ENCODE data around the gene PTPN6. TPM values are rescaled to one million over a fixed set of nuclear protein-coding genes. Genes with fewer than 3 reads are reported as not detected.

The PTPN6 gene
- total RNA-seq, 1 donor from 2014 or later, result 0.13 TPM

DNA sequence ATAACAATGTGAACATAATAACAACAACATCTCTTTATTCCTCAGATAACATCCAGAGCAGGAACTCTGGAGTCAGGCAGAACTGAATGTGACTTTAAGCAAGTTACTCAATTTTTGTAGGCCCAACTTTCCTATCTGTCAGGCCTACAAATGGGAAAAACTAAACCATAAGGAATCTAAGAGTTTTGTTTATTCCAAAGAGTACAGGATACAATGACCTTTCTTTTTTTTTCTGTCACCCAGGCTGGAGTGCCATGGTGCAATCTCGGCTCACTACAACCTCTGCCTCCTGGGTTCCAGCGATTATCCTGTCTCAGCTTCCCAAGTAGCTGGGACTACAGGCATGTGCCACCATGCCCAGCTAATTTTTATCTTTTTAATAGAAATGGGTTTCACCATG lies 57.7 kb downstream of the PTPN6 start:
- no peak for DNase-seq (ENCODE audit: low read depth, low spot score)

DNA sequence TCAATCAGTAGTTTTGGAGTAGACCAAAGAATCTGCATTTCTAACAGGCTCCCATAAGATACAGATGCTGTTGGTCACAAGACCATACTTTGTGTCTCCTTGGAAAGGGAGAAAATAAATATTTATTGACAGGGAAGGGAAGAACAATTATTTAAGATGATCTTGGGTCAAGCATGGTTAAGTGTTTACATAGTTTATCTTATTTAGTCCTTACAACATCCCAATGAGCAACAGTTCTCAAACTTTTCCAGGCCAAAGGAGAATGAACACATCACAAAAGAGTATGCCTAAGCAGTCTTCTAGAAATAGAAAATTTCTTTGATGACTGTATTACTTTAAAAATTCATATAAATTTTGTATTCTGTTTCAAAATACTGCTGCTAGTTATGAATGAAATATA lies 58.4 kb downstream of the PTPN6 start:
- DNase-seq (ENCODE audit: low read depth, low spot score), result no peak

Other genes starting within 250 kb of the PTPN6 start
- 54.8 and 71.4 TPM in 2 replicates for gene COPS7A, start 227.3 kb upstream of the PTPN6 start, total RNA-seq
- 56.9 and 94.9 TPM in 2 replicates for gene MLF2, start 198.2 kb upstream of the PTPN6 start, total RNA-seq
- 45.2 and 61.3 TPM in 2 replicates for gene PTMS, start 185.0 kb upstream of the PTPN6 start, total RNA-seq
- gene LAG3, start 178.8 kb upstream of the PTPN6 start, total RNA-seq, result 0.11 and 0.13 TPM in 2 replicates
- 0.07 TPM in 1 of 2 replicates, not detected in the other for gene CD4, start 161.8 kb upstream of the PTPN6 start, total RNA-seq
- gene GPR162, start 129.5 kb upstream of the PTPN6 start, total RNA-seq, result 9.0 and 13.5 TPM in 2 replicates
- gene P3H3, start 122.9 kb upstream of the PTPN6 start, total RNA-seq, result 66.5 and 83.1 TPM in 2 replicates
- gene GNB3, start 110.4 kb upstream of the PTPN6 start, total RNA-seq, result 0.79 and 1.4 TPM in 2 replicates
- gene CDCA3, start 100.1 kb upstream of the PTPN6 start, total RNA-seq, result 11.0 and 27.2 TPM in 2 replicates
- 105 and 132 TPM in 2 replicates for gene USP5, start 99.2 kb upstream of the PTPN6 start, total RNA-seq
- 941 and 1,374 TPM in 2 replicates for gene TPI1, start 83.8 kb upstream of the PTPN6 start, total RNA-seq
- gene SPSB2, start 78.1 kb upstream of the PTPN6 start, total RNA-seq, result 3.1 and 5.8 TPM in 2 replicates
- gene LRRC23, start 46.5 kb upstream of the PTPN6 start, total RNA-seq, result 4.4 TPM in 2 replicates
- gene ENO2, start 36.8 kb upstream of the PTPN6 start, total RNA-seq, result 8.8 and 12.6 TPM in 2 replicates
- gene ATN1, start 23.4 kb upstream of the PTPN6 start, total RNA-seq, result 6.1 and 6.7 TPM in 2 replicates
- not detected in 2 replicates for gene RNU7-1, start 7.5 kb upstream of the PTPN6 start, total RNA-seq
- gene C12orf57, start 7.3 kb upstream of the PTPN6 start, total RNA-seq, result 68.2 and 84.6 TPM in 2 replicates
- 182 and 215 TPM in 2 replicates for gene PHB2, start 19.3 kb downstream of the PTPN6 start, total RNA-seq
- gene EMG1, start 19.6 kb downstream of the PTPN6 start, total RNA-seq, result 47.9 and 85.6 TPM in 2 replicates
- 5.2 and 8.6 TPM in 2 replicates for gene LPCAT3, start 67.1 kb downstream of the PTPN6 start, total RNA-seq
- 0.40 and 5.1 TPM in 2 replicates for gene C1S, start 109.4 kb downstream of the PTPN6 start, total RNA-seq
- gene C1R, start 141.1 kb downstream of the PTPN6 start, total RNA-seq, result 1.9 and 4.4 TPM in 2 replicates
- gene C1RL, start 157.9 kb downstream of the PTPN6 start, total RNA-seq, result 15.6 and 19.7 TPM in 2 replicates
- not detected in 2 replicates for gene RBP5, start 177.5 kb downstream of the PTPN6 start, total RNA-seq
- gene CLSTN3, start 179.0 kb downstream of the PTPN6 start, total RNA-seq, result 12.8 and 18.5 TPM in 2 replicates
- gene PEX5, start 238.3 kb downstream of the PTPN6 start, total RNA-seq, result 28.5 and 31.0 TPM in 2 replicates

Data from pulmonary artery endothelial cell (primary cell).